ENCODE results near the gene CASP7.
A peak's percentile ranks its signal among the peaks of the same experiment; 100 is the strongest.
"Not testable (repeated sequence)": the region's sequence is repeated elsewhere in the genome, so short reads cannot be mapped to it uniquely, and the experiment has no call there.

Gene CASP7

GRCh38 chr10:113679463-113680189, at the start of gene CASP7:
Gene CASP7 (plus strand): TSS chr10:113679912. CDS start chr10:113697494, 17,582 bp downstream.
- DNase-seq (ENCODE audit: low read depth), result peak; percentile 57

GRCh38 chr10:113630929-113631533, 48.7 kb upstream of the CASP7 start:
- DNase-seq (ENCODE audit: low read depth), result no peak

GRCh38 chr10:113631684-113632367, 47.9 kb upstream of the CASP7 start:
- no peak for DNase-seq (ENCODE audit: low read depth)

GRCh38 chr10:113639966-113640365, 39.7 kb upstream of the CASP7 start:
- no peak for DNase-seq (ENCODE audit: low read depth)

- DNase-seq (ENCODE audit: low read depth), result no peak
Measured at GRCh38 chr10:113641702-113642101, 38.0 kb upstream of the CASP7 start.

GRCh38 chr10:113643183-113643582, 36.5 kb upstream of the CASP7 start:
- no peak for DNase-seq (ENCODE audit: low read depth)

- DNase-seq (ENCODE audit: low read depth), result no peak
Measured at GRCh38 chr10:113644185-113645120, 35.3 kb upstream of the CASP7 start.

- no peak for DNase-seq (ENCODE audit: low read depth)
Measured at GRCh38 chr10:113646336-113647201, 33.1 kb upstream of the CASP7 start.

- DNase-seq (ENCODE audit: low read depth), result no peak
Measured at GRCh38 chr10:113647812-113648211, 31.9 kb upstream of the CASP7 start.

GRCh38 chr10:113648478-113648877, 31.2 kb upstream of the CASP7 start:
- DNase-seq (ENCODE audit: low read depth), result no peak

- no peak for DNase-seq (ENCODE audit: low read depth)
Measured at GRCh38 chr10:113650172-113650571, 29.5 kb upstream of the CASP7 start.

GRCh38 chr10:113651021-113651420, 28.7 kb upstream of the CASP7 start:
- no peak for DNase-seq (ENCODE audit: low read depth)

- DNase-seq (ENCODE audit: low read depth), result no peak
Measured at GRCh38 chr10:113651898-113652297, 27.8 kb upstream of the CASP7 start.

- DNase-seq (ENCODE audit: low read depth), result not testable (repeated sequence)
Measured at GRCh38 chr10:113652456-113652855, 27.3 kb upstream of the CASP7 start.

GRCh38 chr10:113656896-113657295, 22.8 kb upstream of the CASP7 start:
- no peak for DNase-seq (ENCODE audit: low read depth)

GRCh38 chr10:113657544-113657943, 22.2 kb upstream of the CASP7 start:
- DNase-seq (ENCODE audit: low read depth), result no peak

- DNase-seq (ENCODE audit: low read depth), result no peak
Measured at GRCh38 chr10:113661332-113661731, 18.4 kb upstream of the CASP7 start.

- no peak for DNase-seq (ENCODE audit: low read depth)
Measured at GRCh38 chr10:113663142-113663541, 16.6 kb upstream of the CASP7 start.

- no peak for DNase-seq (ENCODE audit: low read depth)
Measured at GRCh38 chr10:113663908-113664307, 15.8 kb upstream of the CASP7 start, which contains the start of gene NRAP. Gene NRAP (minus strand): TSS chr10:113664041. CDS start chr10:113663882, 159 bp downstream.

- DNase-seq (ENCODE audit: low read depth), result no peak
Measured at GRCh38 chr10:113665352-113665751, 14.4 kb upstream of the CASP7 start.

- no peak for DNase-seq (ENCODE audit: low read depth)
Measured at GRCh38 chr10:113665806-113666354, 13.8 kb upstream of the CASP7 start.
